Measurements from ENCODE around the gene TBXAS1.

The TBXAS1 gene

DNA sequence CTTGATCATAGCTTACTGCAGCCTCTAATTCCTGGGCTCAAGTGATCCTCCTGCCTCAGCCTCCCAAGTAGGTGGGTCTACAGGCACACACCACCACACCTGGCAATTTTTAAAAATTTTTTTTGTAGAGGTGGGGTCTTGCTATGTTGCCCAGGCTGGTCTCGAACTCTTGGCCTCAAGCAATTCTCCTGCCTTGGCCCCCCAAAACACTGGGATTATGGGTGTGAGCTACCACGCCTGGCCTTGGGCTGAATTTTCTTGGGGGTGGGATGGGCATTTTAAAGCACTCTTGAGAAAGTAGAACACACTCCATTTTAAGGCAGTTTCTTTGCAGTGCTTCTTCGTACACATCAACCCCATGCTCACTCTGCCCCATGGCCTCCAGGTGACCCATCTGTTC lies 28.7 kb downstream of the TBXAS1 start:
- DNase-seq = no peak

DNA sequence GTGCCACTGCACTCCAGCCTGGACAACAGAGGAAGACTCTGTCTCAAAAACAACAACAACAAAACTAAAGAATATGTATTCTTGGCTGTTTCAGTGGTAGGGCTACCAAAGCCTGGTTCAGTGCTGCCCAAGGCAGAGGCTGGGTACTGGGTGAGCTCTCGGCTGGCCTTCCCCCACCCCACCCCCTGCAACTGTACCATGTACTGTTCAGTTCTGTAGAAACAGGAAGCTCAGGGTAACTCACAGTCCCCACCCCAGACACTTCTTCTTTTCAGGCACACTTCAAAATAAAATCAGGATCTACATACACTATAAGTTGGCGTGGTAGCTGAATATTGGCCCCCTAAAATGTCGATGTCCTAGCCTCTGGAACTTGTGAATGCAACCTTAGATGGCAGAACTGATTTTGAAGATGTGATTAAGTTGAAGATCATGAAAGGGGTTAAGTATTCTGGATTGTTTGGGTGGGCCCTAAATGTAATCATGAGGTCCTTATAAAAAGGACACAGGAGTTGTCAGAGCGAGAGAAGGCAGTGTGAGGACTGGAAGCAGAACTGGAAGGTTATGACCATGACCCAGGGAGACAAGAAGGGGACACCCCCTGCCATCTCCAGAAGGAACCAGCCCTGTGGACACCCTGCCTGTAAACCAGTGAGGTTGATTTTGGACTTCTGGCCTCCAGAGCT lies 31.2 kb downstream of the TBXAS1 start:
- DNase-seq = no peak

DNA sequence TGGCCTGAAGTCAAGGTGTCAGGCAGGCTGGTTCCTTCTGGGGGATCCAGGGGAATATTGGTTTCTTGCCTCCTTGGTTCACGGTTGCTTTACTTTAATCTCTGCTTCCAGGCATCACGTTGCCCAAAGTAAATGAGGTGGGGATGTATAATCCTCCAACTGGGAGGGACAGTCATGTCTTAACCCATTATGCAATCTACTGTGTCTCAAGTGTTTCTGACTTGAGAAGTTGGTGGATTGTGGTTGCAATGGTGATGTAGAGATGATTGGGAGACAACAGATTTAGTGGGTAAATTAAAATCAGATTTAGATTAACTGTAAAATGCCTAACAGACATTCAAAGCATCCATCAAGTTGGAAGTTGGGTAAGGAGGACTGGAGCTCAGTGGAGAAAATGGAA lies 32.7 kb downstream of the TBXAS1 start:
- DNase-seq = no peak

DNA sequence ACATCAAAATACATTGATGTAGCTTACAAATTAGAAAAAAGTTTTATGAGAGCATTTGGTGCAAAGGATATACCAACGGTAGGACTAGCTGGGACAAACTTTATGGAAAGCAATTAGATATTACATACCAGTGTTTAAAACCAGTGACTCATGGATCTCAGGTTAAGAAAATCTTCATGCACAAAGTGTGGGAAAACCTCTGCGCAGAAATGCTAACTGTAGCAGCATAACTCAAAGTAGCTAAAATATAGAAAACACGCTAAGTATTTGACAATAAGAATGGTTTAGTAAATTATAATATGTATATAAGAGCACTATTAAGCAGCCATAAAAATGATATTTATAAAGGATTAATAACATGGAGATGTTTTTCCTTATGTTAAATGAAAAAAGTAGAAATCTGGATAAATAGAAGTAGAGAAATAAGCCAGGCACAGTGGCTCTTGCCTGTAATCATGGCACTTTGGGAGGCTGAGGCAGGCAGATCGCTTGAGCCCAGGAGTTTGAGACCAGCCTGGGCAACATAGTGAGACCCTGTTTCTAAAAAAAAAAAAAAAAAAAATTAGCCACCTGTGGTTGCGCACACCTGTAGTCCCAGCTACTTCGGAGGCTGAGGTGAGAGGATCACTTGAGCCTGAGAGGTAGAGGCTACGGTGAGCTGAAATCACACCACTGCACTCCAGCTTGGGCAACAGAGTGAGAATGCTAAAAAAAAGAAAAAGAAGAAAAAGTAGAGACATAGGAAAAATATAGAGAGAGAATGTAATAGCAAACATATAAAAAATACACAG lies 37.2 kb downstream of the TBXAS1 start:
- DNase-seq = no peak

DNA sequence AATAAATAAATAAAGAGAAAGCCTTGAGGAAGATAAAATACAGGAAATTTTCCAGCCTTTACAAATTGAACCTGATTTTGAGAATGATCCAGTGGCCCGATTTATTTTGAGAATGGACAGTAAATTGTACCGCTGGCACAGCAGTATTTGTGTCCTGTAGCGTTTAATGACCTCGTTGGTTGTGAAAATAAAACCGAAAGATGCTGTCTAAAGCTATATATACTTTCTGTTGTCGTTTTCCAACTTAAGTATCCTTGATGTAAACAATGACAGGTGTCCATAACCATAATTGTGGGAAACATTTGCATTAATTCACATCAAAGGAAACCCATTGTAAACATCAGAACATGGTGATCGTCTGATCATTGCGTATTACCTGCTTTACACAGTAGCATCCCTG lies 38.8 kb downstream of the TBXAS1 start:
- no peak for DNase-seq

DNA sequence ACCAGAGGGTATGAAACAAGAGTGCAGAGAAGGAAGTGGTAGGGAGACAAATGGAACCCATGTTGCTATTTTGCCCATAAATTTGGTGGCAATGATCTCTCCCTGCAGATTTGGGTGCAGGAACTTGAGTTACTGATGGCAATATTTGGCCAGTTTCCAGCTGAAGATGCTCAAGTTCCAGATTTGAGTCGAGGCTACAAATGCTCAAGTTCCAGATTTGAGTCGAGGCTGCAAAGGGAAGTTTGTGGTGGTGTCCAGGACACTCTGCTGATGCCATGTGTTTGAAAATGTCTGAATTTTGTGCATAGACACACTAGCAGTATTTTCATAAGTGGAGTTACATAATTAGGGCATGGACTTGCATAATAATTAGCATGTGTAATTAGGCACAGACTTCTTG lies 40.8 kb downstream of the TBXAS1 start:
- no peak for DNase-seq

DNA sequence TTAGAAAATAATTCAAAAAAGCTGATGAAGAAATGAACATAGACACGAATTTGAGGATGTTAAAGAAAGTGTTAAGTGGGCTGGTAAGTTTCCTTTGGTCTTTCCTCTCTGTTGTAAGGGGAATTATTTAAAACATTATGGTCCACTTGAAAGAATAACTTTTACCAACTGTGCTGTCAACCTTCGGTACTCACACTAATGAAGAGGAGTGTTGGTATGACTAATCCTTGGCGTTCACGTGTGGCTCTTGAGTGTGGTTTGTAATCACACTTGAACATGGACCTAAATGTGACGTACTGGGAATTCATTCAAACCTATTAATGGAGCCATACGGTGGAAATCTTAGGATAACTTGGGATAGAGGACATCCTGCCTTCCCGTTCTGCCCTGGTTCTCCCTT lies 41.3 kb downstream of the TBXAS1 start:
- DNase-seq = no peak

DNA sequence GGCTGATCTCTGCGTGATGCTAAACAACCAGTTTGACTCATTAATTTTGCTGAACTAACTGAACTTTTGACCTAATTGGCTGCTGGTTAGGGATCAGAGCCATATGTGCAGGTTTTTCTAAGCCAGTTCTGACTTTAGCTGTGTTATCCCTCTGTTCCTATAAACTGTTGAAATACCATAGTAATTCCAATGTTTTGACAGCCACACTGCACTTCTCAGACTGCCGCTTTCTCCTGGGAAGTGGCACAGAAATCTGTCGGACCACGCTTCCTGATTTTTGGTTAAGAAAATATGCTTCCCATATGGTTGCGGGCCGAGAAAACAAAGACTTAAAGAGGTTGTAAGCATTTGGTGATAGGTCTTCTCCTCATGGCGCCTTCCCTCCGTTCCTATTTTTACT lies 42.3 kb downstream of the TBXAS1 start:
- DNase-seq = no peak

DNA sequence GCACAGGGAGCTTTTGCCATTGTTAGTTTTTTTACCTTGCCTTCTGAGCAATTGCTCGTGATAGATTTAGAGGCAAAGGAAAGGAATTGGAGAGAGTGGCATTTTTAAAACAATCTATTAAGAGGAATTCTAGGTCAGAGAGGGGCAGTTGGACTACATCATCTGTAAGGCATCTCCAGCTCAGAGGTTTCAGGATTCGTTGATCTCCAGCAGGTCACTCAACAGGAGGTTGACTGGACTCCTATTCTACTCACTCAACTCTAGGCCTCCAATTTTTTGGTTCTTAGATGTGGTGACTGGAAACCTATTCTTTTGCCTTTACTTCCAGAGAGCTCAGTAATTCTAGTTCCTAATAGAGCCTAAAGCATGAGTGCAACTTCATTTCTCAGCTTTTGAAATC lies 42.8 kb downstream of the TBXAS1 start:
- no peak for DNase-seq

DNA sequence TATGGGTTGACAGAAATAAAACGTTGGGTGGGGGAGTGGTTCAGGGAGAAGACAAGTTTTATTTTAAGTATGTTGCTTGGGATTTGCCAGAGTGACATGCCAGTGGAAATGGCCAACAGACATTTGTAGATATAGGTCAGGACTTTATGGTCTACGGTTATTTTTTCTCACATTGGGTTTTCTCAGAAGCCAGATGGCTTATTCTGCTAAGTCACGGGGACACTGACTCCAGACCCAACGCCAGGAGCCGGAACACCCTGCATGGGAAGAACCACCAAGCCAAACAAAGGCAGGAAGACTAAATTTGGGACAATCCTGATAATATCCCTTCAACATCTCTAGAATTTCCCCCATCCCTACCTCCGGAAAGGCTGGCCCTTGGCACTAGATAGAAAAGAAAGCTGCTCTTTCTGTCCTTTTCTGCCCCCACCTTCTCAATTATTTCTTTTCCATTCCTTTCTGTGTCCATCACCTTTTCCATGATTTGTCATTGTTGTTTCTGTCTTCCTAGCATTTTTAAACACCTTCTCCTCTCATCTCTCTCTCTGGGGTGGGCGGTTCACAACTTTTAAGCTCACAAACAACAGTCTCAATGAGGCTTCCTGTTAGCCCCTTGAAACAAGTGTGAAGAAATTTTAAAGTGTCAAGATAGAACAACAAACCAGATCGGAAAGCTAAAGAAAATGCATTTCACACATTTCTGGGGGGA lies 44.7 kb downstream of the TBXAS1 start:
- DNase-seq = no peak

DNA sequence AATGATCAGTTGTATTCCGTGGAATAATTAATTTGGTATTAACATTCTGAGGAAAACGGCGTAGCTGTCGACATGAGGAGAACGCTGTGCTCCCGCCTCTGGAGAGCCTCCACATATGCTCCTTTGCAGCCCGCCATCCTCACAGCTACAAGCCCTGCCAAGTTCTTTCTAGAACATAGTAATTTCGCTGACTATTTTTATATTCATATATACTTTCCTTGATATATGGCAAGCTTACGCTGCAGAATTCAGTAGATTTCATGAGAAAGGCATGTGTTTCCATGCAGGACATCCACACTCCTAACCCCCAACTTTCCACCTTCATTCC lies 45.2 kb downstream of the TBXAS1 start:
- DNase-seq = no peak

DNA sequence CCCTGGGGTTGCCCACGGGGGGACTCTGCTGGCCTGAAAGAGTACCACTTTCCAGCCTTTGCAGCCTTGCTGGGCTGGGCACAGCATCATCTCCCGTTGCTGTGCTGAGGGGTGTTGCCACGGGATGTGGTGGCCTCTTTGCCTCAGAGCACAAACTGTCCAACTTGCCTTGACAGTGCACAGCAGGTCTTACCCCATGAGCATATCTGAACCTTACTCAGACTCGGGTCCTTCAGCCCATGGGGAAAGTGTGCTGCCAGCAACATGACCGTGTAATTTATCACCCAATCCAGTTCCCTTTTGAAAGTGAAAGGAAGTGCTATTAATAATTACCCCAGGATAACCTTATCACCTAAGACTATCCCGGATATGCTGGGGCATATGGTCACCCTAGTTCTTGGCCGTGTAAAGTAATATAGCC lies 46.8 kb downstream of the TBXAS1 start:
- no peak for DNase-seq

DNA sequence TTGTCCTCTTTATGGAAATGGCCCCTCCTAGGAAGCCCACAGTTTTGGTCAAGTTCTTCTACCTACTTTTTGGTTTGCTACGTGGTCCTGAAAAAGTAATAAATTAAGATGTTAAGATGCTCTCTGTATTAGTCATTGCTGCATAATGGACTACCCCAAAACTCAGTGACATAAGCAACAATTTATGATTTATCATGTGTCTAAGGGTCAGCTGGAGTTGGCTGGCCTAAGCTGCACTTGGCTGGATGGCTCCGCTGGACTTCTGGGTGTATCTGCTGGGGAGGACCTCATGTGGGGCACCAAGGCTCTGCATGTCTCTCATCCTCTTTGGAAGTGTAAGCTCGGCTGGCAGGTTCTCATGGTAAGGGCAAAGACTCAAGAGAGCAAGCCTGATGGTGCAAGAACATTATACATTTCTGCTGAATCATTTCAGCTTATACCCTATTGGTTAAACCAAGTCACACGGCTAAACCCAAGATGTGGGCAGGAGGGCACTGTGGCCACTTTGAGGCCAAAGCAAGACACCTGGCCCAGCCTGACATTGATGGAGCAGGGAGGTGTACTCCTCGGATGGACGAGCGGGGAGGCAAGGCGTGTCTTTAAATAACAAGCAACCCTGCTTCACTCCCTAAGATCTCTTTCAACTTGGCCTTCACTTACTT lies 47.7 kb downstream of the TBXAS1 start:
- DNase-seq = no peak

DNA sequence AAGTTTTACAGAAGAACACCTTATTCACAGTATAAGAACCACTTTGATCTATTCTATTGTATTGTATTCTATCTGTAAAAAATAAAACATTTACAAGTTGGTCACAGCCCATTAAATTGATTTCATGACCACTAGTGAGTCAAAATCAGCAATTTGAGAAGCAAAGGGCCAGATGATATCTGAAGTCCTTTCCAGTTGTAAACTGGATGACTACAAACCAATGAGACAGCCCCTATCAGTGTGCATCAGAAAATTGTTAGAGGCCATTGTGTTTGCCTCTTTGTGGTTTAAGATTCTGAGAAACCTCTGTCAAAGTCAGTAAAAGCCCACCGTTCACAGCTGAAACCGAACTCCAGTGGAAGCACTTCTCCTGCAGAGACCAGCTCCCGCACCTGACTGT lies 54.8 kb downstream of the TBXAS1 start:
- no peak for DNase-seq

DNA sequence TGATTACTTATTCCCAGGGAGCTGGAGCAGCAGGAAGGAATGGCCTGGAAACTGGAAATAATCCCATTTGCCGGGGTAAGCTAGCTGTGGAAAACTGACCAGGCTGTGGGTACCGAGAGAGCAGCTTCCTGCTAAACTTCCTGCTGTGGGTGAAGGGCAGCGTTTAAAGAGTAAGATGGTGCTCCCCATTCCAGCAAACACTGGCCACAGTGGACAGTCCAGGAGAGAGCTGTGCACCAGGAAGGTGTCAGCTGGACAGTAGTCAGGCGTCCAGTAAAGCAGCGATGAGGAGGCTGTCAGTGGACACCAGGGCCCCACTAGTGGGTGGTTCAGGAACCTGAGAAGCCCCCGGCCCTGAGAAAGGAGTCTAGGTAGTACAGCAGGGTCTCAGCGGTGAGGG lies 55.4 kb downstream of the TBXAS1 start:
- no peak for DNase-seq

DNA sequence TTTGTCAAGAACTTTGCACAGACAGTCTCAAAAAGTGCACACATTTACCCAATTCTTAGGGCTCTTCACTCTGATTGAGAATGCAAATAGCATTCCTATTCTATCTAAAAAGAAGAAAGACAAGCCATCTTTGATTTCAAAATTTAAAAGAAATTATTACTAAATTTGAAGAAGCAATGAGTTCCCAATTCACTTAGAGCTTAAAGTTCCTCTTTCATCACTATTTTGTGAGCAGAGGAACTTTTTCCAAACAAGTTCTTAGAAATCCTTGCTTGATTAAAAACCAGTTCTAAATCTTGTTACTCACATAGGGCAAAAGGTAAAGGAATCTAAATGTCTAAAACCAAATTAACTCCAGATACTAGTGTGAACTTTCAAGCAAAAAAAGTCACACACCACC lies 56.4 kb downstream of the TBXAS1 start:
- no peak for DNase-seq

DNA sequence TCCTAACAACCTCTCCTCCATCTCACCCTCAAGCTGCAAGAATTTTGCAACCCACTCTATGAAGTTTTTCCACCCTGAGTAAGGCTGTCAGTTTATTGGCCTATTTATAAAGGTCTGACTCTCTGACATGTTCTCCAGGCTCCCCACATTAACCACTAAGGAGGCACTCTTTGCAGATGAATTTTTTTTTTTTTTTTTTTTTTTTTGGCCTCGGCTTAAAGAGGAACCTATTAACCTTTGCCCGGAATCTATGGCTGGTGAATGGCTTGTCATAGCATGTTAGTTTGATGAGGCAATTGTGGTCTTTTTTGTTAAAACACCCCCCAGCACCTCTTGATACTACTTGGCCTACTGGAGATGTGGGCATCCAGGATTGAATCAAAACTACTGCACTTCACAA lies 57.1 kb downstream of the TBXAS1 start:
- DNase-seq = no peak

DNA sequence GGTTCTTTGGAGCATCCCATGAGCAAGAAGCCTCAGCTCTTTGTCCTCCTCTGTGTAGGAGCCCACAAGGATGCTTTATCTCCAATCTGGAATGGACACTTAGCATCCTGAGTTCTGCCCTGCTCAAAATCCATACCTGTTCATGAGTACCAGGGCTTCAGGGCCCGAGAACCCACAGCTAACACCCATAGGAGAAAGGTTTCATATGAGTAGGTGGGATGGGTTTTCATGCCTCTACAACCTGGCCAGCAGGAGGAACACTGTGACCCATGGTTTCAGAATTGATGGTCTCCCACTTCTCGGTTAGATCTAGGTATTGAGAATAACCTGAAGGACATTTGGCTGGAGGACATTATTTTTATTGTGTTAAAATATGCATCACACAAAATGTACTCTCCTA lies 57.8 kb downstream of the TBXAS1 start:
- DNase-seq = no peak

DNA sequence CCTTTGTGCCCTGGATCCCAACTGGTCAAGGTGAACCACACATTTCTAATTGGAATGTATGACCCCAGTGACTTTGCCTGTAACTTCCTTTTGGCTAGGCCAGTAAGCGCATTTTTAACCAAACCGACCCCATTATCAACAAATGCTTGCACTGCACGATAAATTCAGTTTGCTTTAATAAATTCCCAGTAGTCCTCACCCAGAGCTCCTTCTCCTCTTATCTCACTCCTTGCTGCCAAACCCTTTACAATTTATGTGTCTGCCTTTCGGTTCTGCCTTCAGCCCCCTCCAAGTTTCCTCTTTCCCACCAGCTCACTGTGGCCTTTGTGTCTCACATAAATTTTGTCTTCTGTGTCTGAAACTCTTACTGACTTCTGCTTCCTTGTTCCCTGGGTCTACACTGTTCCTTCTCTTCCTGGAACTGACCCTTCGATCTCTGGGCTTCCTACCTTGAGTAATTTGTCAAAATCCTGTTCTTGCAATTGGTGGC lies 59.0 kb downstream of the TBXAS1 start:
- no peak for DNase-seq

DNA sequence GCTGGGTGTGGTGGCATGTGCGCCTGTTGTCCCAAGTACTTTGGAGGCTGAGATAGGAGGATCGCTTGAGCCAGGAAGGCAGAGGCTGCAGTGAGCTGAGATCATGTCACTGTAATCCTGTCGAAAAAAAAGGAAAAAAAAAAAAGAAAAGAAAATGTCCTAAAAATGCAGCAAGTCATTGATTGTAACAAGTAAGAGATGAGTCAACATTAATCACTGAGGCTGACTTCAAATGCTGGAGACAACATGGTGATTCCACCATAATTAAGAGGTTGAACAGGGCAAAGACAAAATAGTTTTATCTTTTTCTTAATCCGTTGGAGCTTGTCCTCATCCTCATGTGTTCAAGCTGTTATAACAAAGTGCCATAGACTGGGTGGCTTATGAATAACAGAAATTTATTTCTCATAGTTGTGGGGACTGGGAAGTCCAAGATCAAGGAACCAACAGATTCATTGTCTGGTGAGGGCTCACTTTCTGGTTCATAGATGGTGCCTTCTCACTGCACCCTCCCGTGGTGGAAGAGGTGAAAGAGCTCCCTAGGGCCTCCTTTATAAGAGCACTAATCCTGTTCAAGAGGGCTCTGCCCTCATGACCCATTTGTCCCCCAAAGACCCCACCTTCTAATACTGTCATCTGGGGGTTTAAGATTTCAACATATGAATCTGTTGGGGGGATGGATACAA lies 60.3 kb downstream of the TBXAS1 start:
- DNase-seq = no peak

DNA sequence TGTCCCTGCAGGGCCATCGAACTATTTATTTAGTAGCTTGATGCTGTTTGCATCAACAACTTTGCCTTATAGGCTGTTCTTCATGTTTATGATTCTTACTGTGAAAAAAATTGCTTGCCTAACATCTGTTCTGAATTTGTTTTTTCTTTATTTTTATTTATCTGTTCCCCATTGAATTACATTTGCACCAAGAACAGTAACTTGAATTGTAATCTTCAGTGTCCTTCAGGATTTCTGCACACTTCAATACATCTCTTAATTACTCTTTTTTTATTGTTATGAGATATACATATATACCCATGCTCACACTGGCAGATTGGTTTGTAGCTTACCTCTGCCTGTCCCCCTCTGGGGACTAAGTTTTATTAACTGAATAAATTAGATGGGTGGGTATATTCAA lies 64.4 kb downstream of the TBXAS1 start:
- no peak for DNase-seq

DNA sequence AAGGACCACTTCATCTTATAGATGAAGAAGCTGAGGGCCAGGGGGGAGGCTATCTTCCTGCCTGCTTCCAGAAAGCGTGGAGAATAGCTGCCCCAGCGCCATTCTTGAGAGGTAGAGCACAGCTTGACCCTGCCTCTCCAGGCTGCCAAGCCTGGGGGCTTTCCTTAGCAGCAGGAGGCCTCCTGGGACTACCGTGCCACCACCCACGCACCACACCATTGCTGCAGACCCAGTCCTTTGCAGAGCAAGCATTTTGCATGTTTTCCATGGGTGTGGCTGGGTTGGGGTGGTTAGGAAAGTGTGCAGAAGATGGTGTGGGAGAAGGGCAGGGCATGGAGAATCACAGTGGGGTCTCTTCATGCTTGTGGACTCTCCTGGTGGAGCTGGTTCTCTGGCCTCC lies 64.9 kb downstream of the TBXAS1 start:
- no peak for DNase-seq

Data from activated effector memory CD4-positive, alpha-beta T cell treated with anti-CD3 and anti-CD28 coated beads, Interleukin-2, amount 50 U/mL, for 16 hours (primary cell).